ENCODE measurements around the gene NR3C2. TPM values are rescaled to one million over a fixed set of nuclear protein-coding genes. Genes with fewer than 3 reads are reported as not detected.

The NR3C2 gene
- total RNA-seq, 1 experiment from 2014 or later = 1.6 TPM

- no peak for DNase-seq (ENCODE audit: low spot score)
- Histone ChIP-seq H3K36me3 (ENCODE audit: insufficient read depth, low read length, poor library complexity, severe bottlenecking) (no peaks in the 10 kb centered on the region), H3K4me1 (ENCODE audit: insufficient read depth, low read length, poor library complexity, severe bottlenecking) (no peaks in the 10 kb centered on the region), H3K27ac (ENCODE audit: low read depth, low read length, poor library complexity, severe bottlenecking) (no peak overlapping the region), H3K9me3 (ENCODE audit: low read depth, low read length, poor library complexity, severe bottlenecking) (no peaks in the 10 kb centered on the region), H3K27me3 (replicated peaks; ENCODE audit: insufficient read depth, low read depth, low read length, poor library complexity) (no peaks in the 10 kb centered on the region), H3K4me3 (ENCODE audit: low read depth, low read length, poor library complexity, severe bottlenecking) (no peak overlapping the region)
- POLR2A ChIA-PET (ENCODE audit: low non-redundant PET) = no interaction called here
- BruUV-seq (replicated peaks) = no TSS peak
- TF ChIP-seq, protein P1, sequence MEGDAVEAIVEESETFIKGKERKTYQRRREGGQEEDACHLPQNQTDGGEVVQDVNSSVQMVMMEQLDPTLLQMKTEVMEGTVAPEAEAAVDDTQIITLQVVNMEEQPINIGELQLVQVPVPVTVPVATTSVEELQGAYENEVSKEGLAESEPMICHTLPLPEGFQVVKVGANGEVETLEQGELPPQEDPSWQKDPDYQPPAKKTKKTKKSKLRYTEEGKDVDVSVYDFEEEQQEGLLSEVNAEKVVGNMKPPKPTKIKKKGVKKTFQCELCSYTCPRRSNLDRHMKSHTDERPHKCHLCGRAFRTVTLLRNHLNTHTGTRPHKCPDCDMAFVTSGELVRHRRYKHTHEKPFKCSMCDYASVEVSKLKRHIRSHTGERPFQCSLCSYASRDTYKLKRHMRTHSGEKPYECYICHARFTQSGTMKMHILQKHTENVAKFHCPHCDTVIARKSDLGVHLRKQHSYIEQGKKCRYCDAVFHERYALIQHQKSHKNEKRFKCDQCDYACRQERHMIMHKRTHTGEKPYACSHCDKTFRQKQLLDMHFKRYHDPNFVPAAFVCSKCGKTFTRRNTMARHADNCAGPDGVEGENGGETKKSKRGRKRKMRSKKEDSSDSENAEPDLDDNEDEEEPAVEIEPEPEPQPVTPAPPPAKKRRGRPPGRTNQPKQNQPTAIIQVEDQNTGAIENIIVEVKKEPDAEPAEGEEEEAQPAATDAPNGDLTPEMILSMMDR (conservative IDR thresholded peaks at IDR 0.05; ENCODE audit: low read depth, low read length) = no peak
- CTCF ChIA-PET = no interaction called here
- intact Hi-C loops (cut with micrococcal nuclease; ENCODE audit: unreplicated experiment) = no loop called here
These were observed 362.3 kb downstream of the NR3C2 start for GRCh38 chr4:148079961-148080360.

DNA sequence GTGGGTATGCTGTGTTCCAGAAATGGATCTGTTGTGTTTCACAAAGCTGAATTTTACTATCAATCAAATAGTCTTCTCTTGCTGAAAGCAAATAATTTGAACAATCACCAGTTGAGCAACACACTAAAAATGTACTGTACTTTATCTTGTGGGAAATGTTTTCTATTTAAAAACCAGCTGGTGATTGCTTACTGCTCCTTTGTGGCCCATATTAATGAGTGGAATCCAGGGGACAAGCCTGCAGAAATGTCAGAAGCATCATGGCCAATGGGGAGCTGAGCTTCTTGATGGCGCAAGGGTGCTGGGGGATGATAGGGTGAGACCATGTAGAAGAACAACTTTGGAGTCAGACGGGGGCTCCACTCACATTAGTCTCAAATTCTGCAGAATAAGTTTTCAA is 364.2 kb downstream of the NR3C2 start:
- CTCF ChIA-PET = no interaction called here
- no TSS peak for BruUV-seq (replicated peaks)
- POLR2A ChIA-PET (ENCODE audit: low non-redundant PET) = no interaction called here

GRCh38 chr4:148077581-148077980 is 364.6 kb downstream of the NR3C2 start:
- DNase-seq (ENCODE audit: low spot score) = no peak
- no TSS peak for BruUV-seq (replicated peaks)
- ChIA-PET POLR2A (ENCODE audit: low non-redundant PET) (no interaction called here), CTCF (no interaction called here)
- no peak overlapping the region for H3K4me3 ChIP-seq (ENCODE audit: low read depth, low read length, poor library complexity, severe bottlenecking)
- no peaks in the 10 kb centered on the region for H3K36me3 ChIP-seq (ENCODE audit: insufficient read depth, low read length, poor library complexity, severe bottlenecking)
- no peak overlapping the region for H3K27ac ChIP-seq (ENCODE audit: low read depth, low read length, poor library complexity, severe bottlenecking)
- TF ChIP-seq, protein P1 (conservative IDR thresholded peaks at IDR 0.05; ENCODE audit: low read depth, low read length) = no peak
- no peak for TF ChIP-seq EZH2 (IDR thresholded peaks at IDR 0.05; ENCODE audit: borderline replicate concordance, low read depth, low read length, poor library complexity, severe bottlenecking)
- peaks cover 6% of the 10 kb centered on the region for H3K9me3 ChIP-seq (ENCODE audit: low read depth, low read length, poor library complexity, severe bottlenecking)
- no peaks in the 10 kb centered on the region for H3K4me1 ChIP-seq (ENCODE audit: insufficient read depth, low read length, poor library complexity, severe bottlenecking)
- no peaks in the 10 kb centered on the region for H3K27me3 ChIP-seq (replicated peaks; ENCODE audit: insufficient read depth, low read depth, low read length, poor library complexity)
- intact Hi-C loops (cut with micrococcal nuclease; ENCODE audit: unreplicated experiment) = no loop called here

More for the DNA sequence above, 364.2 kb downstream of the NR3C2 start:
- intact Hi-C loops (cut with micrococcal nuclease; ENCODE audit: unreplicated experiment) = no loop called here
- H3K27me3 ChIP-seq (replicated peaks; ENCODE audit: insufficient read depth, low read depth, low read length, poor library complexity) = no peaks in the 10 kb centered on the region
- TF ChIP-seq EZH2 (IDR thresholded peaks at IDR 0.05; ENCODE audit: borderline replicate concordance, low read depth, low read length, poor library complexity, severe bottlenecking) = no peak
- TF ChIP-seq, protein P1 (conservative IDR thresholded peaks at IDR 0.05; ENCODE audit: low read depth, low read length) = no peak
- H3K4me3 ChIP-seq (ENCODE audit: low read depth, low read length, poor library complexity, severe bottlenecking) = no peak overlapping the region
- no peak overlapping the region for H3K27ac ChIP-seq (ENCODE audit: low read depth, low read length, poor library complexity, severe bottlenecking)
- no peak for DNase-seq (ENCODE audit: low spot score)
- H3K4me1 ChIP-seq (ENCODE audit: insufficient read depth, low read length, poor library complexity, severe bottlenecking) = no peaks in the 10 kb centered on the region
- H3K9me3 ChIP-seq (ENCODE audit: low read depth, low read length, poor library complexity, severe bottlenecking) = peaks cover 6% of the 10 kb centered on the region
- no peaks in the 10 kb centered on the region for H3K36me3 ChIP-seq (ENCODE audit: insufficient read depth, low read length, poor library complexity, severe bottlenecking)

Data from A673 (cell line).